Duodenal mucosa (tissue), 2 donors: Measurements from ENCODE around the gene FXYD6.
"Not testable (repeated sequence)": the region's sequence is repeated elsewhere in the genome, so short reads cannot be mapped to it uniquely, and the experiment has no call there.

ENCODE experiments used
- H3K27ac ChIP-seq: one replicate; pipeline ENCODE4 v1.7.0; 2013; ENCODE audit warnings: low read depth, low read length
- H3K27me3 ChIP-seq, 2 donors: one replicate each; pipeline ENCODE4 v1.7.0; 2013; ENCODE audit warnings: low read length in 2 of 2, control low read depth in 1 of 2; ENCODE audit not compliant: insufficient read depth in 2 of 2, control insufficient read depth in 1 of 2
- H3K36me3 ChIP-seq, 2 donors: one replicate each; pipeline ENCODE4 v1.7.0; 2013; ENCODE audit warnings: low read length in 2 of 2, control low read depth in 1 of 2; ENCODE audit not compliant: insufficient read depth in 2 of 2, control insufficient read depth in 1 of 2
- H3K4me1 ChIP-seq, 2 donors: one replicate each; pipeline ENCODE4 v1.7.0; 2013; ENCODE audit warnings: low read length in 2 of 2, control low read depth in 1 of 2; ENCODE audit not compliant: insufficient read depth in 2 of 2, control insufficient read depth in 1 of 2
- H3K4me3 ChIP-seq, 2 donors: one replicate each; pipeline ENCODE4 v1.7.0; 2013; ENCODE audit warnings: low read length in 2 of 2, low read depth in 1 of 2
- H3K9ac ChIP-seq, 2 donors: one replicate each; pipeline ENCODE4 v1.7.0; 2013; ENCODE audit warnings: low read length in 2 of 2, low read depth in 1 of 2
- H3K9me3 ChIP-seq, 2 donors: one replicate each; pipeline ENCODE4 v1.7.0; 2013; ENCODE audit warnings: low read length in 2 of 2, control low read depth in 1 of 2; ENCODE audit not compliant: control insufficient read depth in 1 of 2

The FXYD6 gene, protein sequence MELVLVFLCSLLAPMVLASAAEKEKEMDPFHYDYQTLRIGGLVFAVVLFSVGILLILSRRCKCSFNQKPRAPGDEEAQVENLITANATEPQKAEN

GRCh38 chr11:117876341-117877119 is at the start of gene FXYD6:
Gene FXYD6, minus strand, starts transcription at chr11:117876658. Its CDS starts 33,882 bp downstream, at chr11:117842776.
- Histone ChIP-seq H3K9me3 (no peaks in the 10 kb centered on the region), H3K4me3 (peak within 1 kb of the TSS; percentile 55 to 74), H3K4me1 (peaks cover 0 to 21% of the 10 kb centered on the region in 2 donors), H3K27ac (no peak within 1 kb of the TSS), H3K9ac (peak within 1 kb of the TSS in 1 of 2 donors; percentile 49), H3K27me3 (peaks cover 40 to 60% of the 10 kb centered on the region in 2 donors), H3K36me3 (no peaks in the 10 kb centered on the region)

GRCh38 chr11:117926166-117926565 is 49.7 kb upstream of the FXYD6 start:
- H3K4me1 ChIP-seq, H3K27ac ChIP-seq, H3K27me3 ChIP-seq, H3K9me3 ChIP-seq, H3K36me3 ChIP-seq, H3K4me3 ChIP-seq, H3K9ac ChIP-seq: not testable (repeated sequence)

DNA sequence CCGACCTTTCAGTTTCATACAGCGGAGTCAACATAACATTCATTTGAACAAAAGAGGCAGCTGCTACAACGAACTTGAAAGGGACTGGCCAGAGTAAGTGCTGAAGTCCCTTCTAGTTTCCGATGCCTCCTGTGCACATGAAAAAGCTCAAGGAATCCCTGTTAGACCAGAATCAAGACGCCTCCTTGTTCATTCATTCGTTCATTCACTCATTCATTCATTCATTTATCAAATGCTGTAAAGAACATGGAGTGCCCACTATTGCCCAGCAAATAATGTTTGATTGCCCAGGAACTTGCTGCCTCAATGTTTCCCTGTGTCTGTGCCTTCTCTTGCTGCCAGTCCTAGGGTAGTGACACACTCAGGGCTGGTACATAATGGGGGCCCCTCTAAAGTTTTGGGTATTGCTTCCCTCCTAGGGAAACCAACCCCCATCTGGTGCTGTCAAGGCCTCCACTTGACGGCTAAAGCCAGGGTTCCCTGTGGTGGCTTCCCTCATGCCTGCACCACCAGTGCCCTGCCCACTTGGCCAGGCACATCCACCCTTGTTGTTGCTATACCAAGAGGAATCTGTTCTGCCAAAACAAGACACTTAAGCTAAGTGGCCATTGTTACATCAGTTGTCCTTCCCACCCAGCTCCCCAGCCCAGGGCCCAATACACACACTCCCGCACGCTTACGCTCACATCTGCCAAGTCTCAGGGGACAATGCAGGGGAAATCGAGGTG is 48.9 kb upstream of the FXYD6 start:
- no peak overlapping the region for H3K4me3 ChIP-seq
- H3K9me3 ChIP-seq = no peaks in the 10 kb centered on the region
- no peak overlapping the region for H3K9ac ChIP-seq
- no peak overlapping the region for H3K27ac ChIP-seq
- H3K36me3 ChIP-seq = no peaks in the 10 kb centered on the region
- peaks cover 6 to 8% of the 10 kb centered on the region in 2 donors for H3K4me1 ChIP-seq
- H3K27me3 ChIP-seq = no peaks in the 10 kb centered on the region

DNA sequence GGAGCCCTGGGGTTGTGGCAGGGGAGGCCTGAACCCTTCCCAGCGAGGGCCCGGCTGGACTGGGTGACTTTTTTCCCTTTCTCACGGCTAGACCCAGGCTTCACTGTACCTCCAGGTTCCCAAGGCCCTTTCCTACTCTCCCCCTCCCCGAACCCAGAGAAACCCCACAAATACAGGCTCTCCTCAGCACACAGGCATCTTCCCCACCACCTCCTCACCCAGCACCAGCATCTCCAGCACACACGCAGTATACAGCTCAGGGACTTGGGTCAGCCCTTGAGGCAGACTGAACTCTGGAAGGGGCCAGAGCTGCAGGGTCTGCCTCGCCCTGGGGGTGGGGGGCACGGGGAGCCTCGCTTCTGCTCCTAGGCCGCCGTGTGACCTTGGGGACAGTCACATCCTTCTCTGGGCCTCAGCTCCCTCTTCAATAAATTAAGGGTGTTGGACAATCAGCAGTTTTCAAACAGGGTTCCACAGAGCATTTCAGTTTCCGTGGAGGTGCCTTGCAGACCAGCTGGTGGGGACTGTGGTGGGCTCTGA is 48.2 kb upstream of the FXYD6 start:
- H3K4me3 ChIP-seq = no peak overlapping the region
- no peak overlapping the region for H3K9ac ChIP-seq
- no peaks in the 10 kb centered on the region for H3K9me3 ChIP-seq
- H3K36me3 ChIP-seq = no peaks in the 10 kb centered on the region
- no peaks in the 10 kb centered on the region for H3K27me3 ChIP-seq
- peaks cover 6 to 7% of the 10 kb centered on the region in 2 donors for H3K4me1 ChIP-seq
- H3K27ac ChIP-seq = no peak overlapping the region

DNA sequence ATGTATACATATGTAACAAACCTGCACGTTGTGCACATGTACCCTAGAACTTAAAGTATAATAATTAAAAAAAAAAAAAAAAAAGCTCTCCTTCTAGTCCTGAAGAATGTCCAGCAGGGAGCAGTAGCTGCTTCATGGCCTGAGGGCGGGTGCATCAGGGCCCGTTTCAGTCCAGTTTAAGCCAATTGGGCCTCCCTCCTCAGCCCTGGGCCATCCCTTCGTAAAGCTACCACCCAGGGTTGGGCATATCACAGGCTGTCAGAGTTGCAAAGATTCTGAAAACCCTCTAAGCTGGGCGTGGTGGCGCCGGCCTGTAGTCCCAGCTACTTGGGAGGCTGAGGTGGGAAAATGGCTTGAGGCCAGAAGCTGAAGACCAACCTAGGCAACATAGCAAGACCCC is 47.3 kb upstream of the FXYD6 start:
- Histone ChIP-seq H3K9me3 (no peaks in the 10 kb centered on the region), H3K27ac (no peak overlapping the region), H3K4me1 (peaks cover 2 to 5% of the 10 kb centered on the region in 2 donors), H3K36me3 (no peaks in the 10 kb centered on the region), H3K4me3 (no peak overlapping the region), H3K27me3 (no peaks in the 10 kb centered on the region), H3K9ac (no peak overlapping the region)

DNA sequence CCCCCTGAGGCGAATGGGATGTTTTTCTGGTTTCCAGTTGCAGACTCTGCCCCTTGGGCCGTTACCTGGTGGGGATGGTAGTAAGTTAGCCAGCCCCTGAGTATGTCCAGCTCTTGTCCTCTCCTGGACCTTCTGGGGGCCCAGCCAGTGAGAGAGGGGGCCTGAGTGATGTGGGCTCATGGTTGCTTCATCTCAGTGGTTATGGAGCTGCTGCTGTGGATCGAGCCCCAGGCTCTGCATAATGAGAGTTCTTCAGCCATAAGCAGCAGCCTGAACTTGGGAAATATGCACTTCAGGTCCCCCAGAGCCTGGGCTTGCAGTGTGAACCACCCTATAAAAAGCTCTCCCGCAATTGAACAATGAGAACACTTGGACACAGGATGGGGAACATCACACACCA is 46.8 kb upstream of the FXYD6 start:
- Histone ChIP-seq H3K9me3 (no peaks in the 10 kb centered on the region), H3K27ac (no peak overlapping the region), H3K36me3 (no peaks in the 10 kb centered on the region), H3K27me3 (no peaks in the 10 kb centered on the region), H3K4me1 (peaks cover 0 to 5% of the 10 kb centered on the region in 2 donors), H3K4me3 (no peak overlapping the region), H3K9ac (no peak overlapping the region)

GRCh38 chr11:117921893-117922292 is 45.4 kb upstream of the FXYD6 start:
- H3K9me3 ChIP-seq = no peaks in the 10 kb centered on the region
- H3K4me1 ChIP-seq = peaks cover 0 to 5% of the 10 kb centered on the region in 2 donors
- no peak overlapping the region for H3K4me3 ChIP-seq
- H3K27me3 ChIP-seq = no peaks in the 10 kb centered on the region
- no peak overlapping the region for H3K9ac ChIP-seq
- H3K27ac ChIP-seq = no peak overlapping the region
- no peaks in the 10 kb centered on the region for H3K36me3 ChIP-seq

DNA sequence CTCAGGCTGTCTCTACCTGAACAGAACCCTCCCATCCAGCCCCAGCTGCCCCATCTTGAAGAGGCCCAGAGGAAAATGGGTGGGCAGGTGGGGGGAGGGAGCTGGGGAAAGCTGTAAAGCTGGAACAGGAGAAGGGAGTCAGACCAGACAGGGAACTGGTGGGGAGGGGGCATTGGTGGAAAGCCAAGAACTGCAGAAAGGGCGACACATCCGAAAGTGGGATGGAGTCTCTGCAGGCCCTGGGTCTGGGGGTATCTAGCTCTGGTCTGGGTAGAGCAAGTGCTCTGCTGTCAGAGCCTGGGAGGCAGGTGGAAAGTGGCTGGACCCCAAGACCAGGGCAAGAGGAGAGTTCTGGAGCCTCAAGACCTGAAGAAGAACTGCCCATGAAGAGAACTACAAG is 45.0 kb upstream of the FXYD6 start:
- no peak overlapping the region for H3K4me3 ChIP-seq
- peaks cover 0 to 5% of the 10 kb centered on the region in 2 donors for H3K4me1 ChIP-seq
- H3K9me3 ChIP-seq = no peaks in the 10 kb centered on the region
- no peaks in the 10 kb centered on the region for H3K36me3 ChIP-seq
- H3K27me3 ChIP-seq = no peaks in the 10 kb centered on the region
- H3K9ac ChIP-seq = no peak overlapping the region
- H3K27ac ChIP-seq = no peak overlapping the region

GRCh38 chr11:117919781-117920221 is 43.3 kb upstream of the FXYD6 start:
- Histone ChIP-seq H3K9me3 (no peaks in the 10 kb centered on the region), H3K4me1 (peaks cover 0 to 11% of the 10 kb centered on the region in 2 donors)

GRCh38 chr11:117919341-117919740 is 42.9 kb upstream of the FXYD6 start:
- no peaks in the 10 kb centered on the region for H3K36me3 ChIP-seq
- no peak overlapping the region for H3K4me3 ChIP-seq
- H3K27me3 ChIP-seq = no peaks in the 10 kb centered on the region
- peaks cover 0 to 12% of the 10 kb centered on the region in 2 donors for H3K4me1 ChIP-seq
- H3K27ac ChIP-seq = no peak overlapping the region
- no peak overlapping the region for H3K9ac ChIP-seq
- H3K9me3 ChIP-seq = no peaks in the 10 kb centered on the region

More at GRCh38 chr11:117919781-117920221, 43.3 kb upstream of the FXYD6 start:
- H3K4me3 ChIP-seq = no peak overlapping the region
- H3K27ac ChIP-seq = no peak overlapping the region
- H3K27me3 ChIP-seq = no peaks in the 10 kb centered on the region
- H3K9ac ChIP-seq = no peak overlapping the region
- H3K36me3 ChIP-seq = no peaks in the 10 kb centered on the region
